ENCODE results near the gene SLC1A5. TPM values are rescaled to one million over a fixed set of nuclear protein-coding genes. Genes with fewer than 3 reads are reported as not detected.
"Not testable (repeated sequence)": the region's sequence is repeated elsewhere in the genome, so short reads cannot be mapped to it uniquely, and the experiment has no call there.

SLC1A5 gene
- polyA plus RNA-seq, 3 donors, result 32.8 to 42.7 (median 38.8) TPM

DNA sequence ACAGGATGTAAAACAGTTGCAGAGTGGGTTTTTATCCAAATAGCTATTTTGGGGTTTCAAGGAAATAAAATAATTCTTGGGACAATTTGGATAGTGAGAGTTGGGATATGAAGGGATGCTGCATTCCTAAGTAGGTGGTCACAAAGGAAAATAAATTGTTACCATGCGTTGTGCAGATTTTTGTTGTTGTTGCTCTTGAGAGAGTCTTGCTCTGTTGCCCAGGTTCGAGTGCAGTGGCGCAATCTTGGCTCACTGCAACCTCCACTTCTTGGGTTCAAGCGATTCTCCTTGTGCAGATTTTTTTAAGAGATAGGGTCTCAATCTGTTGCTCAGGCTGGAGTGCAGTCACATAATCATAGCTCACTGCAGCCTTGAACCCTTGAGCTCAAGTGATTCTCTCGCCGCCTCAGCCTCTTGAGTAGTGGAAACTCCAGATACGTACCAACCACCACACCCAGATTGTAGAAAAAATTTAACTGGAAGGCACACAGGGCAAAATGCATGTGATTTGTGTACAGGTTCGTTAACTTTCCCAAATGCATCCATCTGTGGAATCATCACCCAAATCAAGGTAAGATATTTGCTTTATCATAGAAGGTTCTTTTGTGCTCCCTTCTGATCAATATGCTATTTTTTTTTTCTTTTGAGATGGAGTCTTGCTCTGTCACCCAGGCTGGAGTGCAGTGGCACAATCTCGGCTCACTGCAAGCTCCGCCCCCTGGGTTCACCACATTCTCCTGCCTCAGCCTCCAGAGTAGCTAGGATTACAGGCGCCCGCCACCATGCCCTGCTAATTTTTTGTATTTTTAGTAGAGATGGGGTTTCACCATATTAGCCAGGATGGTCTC is 16.0 kb downstream of the SLC1A5 start:
- no peak for DNase-seq (ENCODE audit: low read depth in 3 of 3, low spot score in 2 of 3)

DNA sequence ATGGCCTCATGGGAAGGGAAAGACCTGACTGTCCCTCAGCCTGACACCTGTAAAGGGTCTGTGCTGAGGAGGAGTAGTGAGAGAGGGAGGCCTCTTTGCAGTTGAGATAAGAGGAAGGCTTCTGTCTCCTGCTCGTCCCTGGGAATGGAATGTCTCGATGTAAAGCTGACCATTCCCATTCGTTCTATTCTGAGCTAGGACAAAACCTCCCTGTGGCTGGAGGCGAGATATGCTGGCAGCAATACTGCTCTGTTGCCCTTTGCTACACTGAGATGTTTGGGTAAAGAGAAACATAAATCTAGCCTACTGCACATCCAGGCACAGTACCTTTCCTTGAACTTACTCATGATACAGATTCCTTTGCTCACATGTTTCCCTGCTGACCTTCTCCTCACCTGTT is 19.6 kb downstream of the SLC1A5 start:
- DNase-seq (ENCODE audit: low read depth in 3 of 3, low spot score in 2 of 3), result not testable (repeated sequence)

DNA sequence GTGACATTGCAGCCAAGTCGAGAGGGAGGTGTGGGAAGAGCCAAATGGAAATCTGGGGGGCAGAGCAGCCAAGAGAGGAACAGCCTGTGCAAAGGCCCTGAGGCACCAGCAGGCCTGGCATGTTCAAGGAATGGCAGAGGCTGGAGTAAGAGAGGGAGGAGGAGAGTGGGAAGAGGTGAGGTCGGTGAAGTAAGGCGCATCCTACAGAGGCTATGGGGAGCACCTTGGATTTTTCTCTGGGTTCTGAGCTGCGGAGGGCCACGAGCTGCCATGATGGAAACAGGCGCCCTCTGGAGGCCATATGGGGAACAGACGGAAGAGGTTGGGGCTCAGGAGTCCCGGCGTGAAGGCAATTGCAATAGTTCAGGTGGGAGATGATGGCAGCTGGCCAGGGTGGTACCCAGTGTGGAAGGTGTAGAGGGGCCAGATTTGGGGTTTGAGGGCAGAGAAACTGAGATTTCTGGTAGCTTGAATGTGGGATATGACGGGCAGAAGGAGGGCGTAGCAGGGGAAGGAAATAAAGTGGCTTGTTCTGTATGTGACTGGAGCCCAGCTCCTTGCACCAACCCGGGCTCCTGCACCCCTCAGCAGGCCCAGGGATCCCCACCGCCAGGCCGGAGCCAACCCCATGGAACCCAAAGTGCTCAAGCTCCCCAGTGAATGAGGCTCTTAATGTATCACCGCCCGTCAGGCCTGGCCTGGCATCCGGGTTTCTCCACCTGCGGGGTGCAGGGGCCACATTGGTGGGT is 21.7 kb downstream of the SLC1A5 start:
- no peak for DNase-seq (ENCODE audit: low read depth in 3 of 3, low spot score in 2 of 3)

DNA sequence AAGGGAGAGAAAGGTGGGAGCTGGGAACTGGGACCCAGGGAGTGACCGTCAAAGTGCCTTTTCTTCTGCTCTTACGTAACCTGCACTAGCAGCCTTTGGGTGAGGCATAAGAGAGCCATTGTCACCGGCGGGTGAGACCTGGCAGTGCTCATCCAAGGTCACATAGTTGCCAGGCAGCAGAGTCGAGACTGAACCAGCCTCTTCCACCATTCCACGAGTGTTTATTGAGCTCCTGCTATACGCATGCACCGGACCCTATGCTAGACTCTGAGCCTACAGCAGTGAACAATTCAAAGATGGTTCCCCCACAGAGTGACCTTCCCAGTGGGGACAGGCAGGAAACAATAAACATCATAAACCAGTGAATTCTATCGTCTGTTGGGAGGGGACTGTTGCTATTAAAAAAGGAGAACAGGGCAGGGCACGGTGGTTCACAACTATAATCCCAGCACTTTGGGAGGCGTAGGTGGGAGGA is 23.5 kb downstream of the SLC1A5 start:
- DNase-seq (ENCODE audit: low read depth in 3 of 3, low spot score in 2 of 3), result no peak

DNA sequence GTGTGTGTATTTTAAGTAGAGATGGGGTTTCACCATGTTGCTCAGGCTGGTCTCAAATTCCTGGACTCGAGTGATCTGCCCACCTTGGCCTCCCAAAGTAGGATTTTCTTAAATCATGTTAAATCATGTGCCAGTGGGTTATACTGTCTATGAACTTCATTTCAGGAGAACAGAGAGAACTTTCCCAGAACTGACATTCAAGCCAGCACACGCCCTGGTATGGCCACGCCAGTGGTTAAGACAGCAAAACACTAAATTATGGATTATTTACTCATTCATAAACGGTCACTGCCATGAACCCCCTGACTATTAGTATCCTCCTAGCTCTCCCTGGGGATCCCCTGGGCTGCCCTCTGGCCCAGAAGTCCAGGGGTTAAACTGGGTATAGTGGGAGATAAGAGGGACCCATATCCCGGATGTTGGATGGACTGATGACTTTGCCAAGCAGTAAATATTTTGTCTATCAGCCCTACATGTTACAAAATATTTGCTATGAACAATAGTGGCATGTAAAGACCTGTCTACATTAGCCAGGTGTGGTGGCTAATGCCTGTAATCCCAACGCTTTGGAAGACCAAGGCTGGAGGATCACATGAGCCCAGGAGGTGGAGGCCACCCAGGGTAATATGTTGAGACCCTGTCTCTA is 26.0 kb downstream of the SLC1A5 start:
- DNase-seq (ENCODE audit: low read depth in 3 of 3, low spot score in 2 of 3), result no peak

DNA sequence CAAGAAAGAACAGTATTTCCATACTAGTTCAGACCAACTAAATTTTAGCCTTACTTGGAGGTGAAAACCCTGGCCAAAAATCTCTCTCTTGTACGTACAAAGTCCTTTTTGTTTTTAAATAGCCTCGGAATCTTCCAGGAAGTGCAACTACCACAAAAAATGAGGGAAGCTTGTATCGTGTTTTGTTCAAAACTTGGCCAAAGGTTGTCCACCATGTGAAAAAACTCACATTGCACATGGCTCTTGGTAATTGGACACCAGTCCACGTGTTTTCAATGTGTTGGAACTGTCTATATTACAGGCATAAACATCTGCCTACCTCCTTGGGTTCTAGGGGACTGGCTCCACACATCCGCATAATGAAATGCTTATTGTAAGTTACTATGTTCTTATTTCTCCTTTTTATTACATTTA is 27.0 kb downstream of the SLC1A5 start:
- DNase-seq (ENCODE audit: low read depth in 3 of 3, low spot score in 2 of 3), result no peak

DNA sequence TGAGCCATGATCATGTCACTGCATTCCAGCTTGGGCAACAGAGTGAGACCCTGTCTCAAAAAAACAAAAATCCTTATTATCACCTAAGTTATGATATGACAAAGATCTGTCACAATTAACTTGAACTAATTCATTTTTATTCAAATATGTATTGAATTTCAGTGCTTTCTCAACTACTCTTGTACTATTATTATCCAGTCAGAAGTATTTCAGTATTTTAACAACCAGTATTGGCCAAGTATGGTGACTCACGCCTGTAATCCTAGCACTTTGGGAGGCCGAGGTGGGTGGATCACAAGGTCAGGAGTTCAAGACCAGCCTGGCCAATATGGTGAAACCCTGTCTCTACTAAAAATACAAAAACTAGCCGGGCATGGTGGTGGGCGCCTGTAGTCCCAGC is 27.5 kb downstream of the SLC1A5 start:
- not testable (repeated sequence) for DNase-seq (ENCODE audit: low read depth in 3 of 3, low spot score in 2 of 3)

DNA sequence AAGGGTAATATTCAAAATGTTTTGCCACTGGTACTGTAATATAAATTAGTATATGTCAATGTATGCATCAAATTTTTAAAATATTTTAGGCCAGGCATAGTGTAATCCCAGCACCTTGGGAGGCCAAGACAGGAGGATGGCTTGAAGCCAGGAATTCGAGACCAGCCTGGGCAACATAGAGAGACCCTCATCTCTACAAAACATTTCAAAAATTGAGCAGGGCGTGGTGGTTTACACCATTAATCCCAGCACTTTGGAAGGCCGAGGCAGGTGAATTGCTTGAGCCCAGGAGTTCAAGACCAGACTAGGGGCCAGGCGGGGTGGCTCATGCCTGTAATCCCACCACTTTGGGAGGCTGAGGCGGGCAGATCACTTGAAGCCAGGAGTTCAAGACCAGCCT is 28.0 kb downstream of the SLC1A5 start:
- no peak for DNase-seq (ENCODE audit: low read depth in 3 of 3, low spot score in 2 of 3)

DNA sequence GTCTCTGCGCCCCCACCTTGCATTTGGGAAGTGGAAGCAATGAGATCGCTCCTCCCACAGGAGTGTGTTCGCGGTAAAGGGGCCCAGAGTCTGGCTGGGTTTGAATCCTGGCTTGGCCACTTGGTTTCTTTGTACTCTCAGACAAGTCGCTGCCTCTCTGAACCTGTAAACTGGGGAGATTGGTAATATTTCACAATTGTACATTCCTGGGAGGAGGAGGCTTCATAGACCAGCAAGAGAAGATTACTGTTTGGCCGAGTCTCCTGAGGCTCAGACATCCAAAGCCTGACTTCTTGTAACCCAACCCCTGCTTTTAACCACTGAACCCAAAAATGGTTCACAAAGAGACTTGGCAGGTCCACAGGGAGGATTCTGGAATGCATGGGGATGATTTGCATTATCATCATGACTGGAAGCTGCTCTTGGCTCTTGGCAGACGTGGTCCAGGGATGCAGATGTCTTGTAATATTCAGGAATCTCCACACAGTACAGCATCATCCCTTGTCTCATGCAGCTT is 28.5 kb downstream of the SLC1A5 start:
- no peak for DNase-seq (ENCODE audit: low read depth in 3 of 3, low spot score in 2 of 3)

DNA sequence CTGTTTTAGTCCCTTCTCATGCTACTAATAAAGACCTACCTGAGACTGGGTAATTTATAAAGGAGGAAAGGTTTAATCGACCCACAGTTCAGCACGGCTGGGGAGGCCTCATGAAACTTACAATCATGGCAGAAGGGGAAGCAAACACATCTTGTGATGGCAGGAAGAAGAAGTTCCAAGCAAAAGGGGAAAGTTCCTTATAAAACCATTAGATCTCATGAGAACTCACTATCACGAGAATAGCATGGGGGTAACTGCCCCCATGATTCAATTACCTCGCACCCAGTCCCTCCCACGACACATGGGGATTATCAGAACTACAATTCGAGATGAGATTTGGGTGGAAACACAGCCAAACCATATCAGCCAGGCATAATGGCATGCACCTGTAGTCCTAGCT is 29.2 kb downstream of the SLC1A5 start:
- no peak for DNase-seq (ENCODE audit: low read depth in 3 of 3, low spot score in 2 of 3)

DNA sequence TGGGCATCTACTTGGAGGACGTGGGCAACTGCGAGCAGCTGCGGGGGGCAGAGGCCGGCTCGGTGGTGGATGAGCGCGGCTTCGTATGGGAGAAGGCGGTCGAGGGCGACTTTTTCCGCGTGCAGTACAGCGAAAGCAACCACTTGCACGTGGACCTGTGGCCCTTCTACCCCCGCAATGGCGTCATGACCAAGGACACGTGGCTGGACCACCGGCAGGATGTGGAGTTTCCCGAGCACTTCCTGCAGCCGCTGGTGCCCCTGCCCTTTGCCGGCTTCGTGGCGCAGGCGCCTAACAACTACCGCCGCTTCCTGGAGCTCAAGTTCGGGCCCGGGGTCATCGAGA is 31.9 kb downstream of the SLC1A5 start:
- no peak for DNase-seq (ENCODE audit: low read depth in 3 of 3, low spot score in 2 of 3)

DNA sequence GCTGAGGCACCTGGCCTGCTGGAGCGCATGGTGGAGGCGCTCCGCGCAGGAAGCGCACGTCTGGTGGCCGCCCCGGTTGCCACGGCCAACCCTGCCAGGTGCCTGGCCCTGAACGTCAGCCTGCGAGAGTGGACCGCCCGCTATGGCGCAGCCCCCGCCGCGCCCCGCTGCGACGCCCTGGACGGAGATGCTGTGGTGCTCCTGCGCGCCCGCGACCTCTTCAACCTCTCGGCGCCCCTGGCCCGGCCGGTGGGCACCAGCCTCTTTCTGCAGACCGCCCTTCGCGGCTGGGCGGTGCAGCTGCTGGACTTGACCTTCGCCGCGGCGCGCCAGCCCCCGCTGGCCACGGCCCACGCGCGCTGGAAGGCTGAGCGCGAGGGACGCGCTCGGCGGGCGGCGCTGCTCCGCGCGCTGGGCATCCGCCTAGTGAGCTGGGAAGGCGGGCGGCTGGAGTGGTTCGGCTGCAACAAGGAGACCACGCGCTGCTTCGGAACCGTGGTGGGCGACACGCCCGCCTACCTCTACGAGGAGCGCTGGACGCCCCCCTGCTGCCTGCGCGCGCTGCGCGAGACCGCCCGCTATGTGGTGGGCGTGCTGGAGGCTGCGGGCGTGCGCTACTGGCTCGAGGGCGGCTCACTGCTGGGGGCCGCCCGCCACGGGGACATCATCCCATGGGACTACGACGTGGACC is 32.4 kb downstream of the SLC1A5 start:
- DNase-seq (ENCODE audit: low read depth in 3 of 3, low spot score in 2 of 3), result no peak

DNA sequence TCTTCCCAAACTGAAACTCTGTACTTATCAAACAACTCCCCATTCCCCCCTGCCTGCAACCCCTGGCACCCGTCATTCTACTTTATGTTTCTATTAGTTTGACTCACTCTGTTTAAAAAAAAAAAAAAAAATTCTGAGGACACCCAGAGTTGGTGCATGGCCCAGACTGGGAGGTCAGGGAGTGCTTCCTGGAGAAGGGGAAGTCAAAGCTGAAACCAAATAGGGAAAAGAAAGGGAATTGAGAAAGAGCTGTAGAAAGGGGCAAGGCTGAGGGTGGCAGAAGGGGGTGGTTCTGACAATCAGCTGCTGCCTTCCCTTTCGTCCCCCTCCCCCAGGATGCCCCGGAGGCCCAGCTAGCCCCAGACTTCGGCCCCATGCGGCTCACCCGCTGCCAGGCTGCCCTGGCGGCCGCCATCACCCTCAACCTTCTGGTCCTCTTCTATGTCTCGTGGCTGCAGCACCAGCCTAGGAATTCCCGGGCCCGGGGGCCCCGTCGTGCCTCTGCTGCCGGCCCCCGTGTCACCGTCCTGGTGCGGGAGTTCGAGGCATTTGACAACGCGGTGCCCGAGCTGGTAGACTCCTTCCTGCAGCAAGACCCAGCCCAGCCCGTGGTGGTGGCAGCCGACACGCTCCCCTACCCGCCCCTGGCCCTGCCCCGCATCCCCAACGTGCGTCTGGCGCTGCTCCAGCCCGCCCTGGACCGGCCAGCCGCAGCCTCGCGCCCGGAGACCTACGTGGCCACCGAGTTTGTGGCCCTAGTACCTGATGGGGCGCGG is 33.1 kb downstream of the SLC1A5 start:
- no peak for DNase-seq (ENCODE audit: low read depth in 3 of 3, low spot score in 2 of 3)

DNA sequence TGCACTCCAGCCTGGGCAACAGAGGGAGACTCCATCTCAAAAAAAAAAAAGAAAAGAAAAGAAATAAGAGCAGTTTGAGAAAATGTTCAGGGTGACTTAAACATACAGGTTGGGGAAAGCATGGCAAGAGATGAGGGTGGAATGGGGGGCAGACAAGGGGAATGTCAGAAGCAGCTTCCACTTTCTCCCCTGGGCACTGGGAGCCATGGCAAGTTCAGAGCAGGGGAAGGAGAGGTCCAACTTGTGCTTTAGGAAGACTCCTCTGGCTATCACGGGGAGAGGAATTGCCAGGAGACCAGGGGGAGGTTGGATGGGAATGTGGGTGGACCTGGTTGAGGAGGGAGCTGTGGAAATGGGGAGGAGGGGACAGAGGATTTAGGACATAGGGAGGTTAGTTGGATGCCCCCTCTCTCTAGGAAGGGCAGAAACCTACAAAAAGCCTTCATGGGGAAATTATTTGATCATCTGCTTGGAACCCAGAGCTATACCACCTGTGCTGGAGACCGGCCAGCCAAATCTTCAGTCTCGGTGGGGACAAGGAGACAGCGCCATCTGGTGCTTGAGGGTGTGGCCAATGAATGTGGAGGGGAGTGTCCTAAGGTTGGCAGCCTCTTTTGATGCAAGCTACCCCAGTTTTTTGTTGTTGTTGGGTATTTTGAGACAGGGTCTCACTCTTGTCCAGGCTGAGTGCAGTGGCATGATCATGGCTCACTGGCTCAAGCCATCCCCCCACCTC is 34.8 kb downstream of the SLC1A5 start:
- DNase-seq (ENCODE audit: low read depth in 3 of 3, low spot score in 2 of 3), result no peak

DNA sequence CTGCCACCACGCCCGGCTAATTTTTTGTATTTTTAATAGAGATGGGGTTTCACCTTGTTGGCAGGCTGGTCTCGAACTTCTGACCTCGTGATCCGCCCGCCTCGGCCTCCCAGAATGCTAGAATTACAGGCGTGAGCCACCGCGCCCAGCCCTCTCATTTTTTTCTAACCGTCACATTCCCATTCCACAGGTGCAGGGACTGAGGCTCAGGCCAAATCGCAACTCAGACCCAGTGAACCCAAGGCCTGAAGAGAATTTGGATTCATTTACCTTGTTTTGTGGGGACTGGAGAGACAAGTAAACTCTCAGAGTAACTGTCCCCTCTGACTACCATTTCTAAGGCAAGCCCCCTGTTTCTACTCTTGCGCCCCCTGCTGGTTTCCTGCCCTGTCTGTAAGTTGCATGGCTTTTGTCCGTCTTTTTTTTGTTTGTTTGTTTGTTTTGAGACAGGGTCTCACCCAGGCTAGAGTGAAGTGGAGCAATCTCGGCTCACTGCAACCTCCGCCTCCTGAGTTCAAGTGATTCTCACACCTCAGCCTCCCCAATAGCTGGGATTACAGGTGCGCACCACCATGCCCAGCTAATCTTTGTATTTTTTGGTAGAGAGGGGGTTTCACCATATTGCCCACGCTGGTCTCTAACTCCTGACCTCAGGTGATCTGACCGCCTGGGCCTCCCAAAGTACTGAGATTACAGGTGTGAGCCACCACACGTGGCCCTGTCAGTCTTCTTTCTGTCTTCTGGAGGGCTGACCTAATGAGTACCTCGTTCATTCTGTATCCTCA is 39.9 kb downstream of the SLC1A5 start:
- no peak for DNase-seq (ENCODE audit: low read depth in 3 of 3, low spot score in 2 of 3)

DNA sequence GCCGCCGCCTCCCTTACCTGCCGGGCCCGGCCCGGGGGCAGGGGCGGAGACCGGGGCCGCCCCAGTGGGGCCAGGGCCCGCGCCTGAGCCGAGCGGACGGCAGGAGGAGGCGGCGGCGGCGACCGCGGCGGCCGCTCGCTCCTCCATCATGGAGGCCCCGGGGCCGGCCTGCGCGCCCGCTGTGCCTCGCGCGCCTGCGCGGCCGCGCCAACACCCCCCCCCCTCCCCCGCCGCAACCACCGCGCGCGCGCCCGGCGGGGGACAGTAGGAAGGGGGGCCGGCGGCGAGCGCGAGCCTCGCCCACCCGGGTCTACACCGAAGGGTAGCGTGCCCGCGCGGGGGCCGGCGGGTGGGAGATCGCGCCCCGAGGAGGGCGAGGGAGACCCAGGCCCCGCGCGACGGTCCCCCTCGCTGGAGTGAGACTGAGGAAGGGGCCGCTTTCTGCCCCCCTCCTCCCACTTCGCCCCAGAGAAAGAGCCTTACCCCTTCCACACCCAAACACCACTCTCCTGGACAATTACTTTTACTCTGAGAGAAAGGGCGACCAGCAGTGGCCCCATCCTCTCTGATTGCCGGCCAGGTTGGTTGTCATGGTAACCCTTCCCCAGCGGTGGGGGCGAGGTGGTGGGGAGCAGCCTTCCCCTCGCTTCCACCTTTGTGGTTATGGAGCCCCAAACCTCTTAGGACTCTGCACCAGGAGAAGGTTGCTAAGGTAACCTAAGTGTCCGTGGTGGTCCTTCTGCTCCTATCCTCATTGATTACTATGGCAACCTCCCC is 41.9 kb downstream of the SLC1A5 start, which contains the start of gene STRN4:
Gene STRN4 (minus strand): TSS at position 170 of the 777 bp plus-strand sequence. CDS start 20 bp downstream, at position 150.
- no peak for DNase-seq (ENCODE audit: low read depth in 3 of 3, low spot score in 2 of 3)

DNA sequence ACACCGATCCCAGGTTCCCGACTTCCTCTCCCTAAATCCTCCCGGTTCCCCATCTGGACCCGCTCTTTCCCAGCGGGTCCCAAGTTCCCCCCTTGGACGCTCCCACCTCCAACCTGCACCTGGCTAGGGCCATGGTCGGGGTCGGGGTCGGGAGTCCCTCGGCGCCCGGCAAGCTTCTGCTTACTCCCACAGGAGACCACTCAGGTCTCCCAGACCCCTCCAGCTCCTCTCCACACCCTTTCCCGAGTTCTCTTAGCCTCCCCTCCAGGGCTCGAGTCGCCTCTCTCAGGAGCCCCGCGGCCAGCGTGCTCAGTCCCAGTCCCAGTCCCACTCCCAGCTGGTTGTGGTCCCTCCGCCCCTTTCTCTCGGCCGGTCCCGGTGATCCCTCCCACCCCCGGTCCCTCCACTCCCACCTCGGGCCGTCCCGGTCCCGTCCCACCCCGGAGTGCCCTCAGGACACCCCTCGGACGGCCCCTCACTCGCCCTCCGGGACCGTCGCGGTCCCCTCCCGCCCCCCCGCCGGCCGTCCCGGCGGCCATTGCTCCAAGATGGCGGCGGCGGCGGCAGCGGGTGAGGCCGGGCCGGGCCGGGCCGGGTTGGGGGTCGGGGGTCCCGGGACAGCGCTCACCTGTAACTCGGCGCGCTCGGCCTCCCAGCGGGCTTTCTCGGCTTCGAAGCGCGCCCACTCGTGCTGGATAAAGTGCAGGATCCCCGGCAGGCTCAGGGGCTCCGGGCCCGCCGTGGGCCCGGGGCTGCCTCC is 42.7 kb downstream of the SLC1A5 start, which contains the start of gene FKRP:
Gene FKRP (plus strand): TSS at position 537 of the 760 bp plus-strand sequence. CDS start 9,394 bp downstream, outside the sequence.
- no peak for DNase-seq (ENCODE audit: low read depth in 3 of 3, low spot score in 2 of 3)

Data from right renal cortex interstitium (tissue), 3 donors.